ENCODE measurements around the gene SEC23B. TPM values are rescaled to one million over a fixed set of nuclear protein-coding genes. Genes with fewer than 3 reads are reported as not detected.

SEC23B gene
- total and polyA plus RNA-seq, 2 of the 13 experiments (the other 11 are each of a cell fraction or from before 2014, with no cell fraction given): 114 to 120 TPM

GRCh38 chr20:18466894-18467730, 40.6 kb upstream of the SEC23B start, which contains the start of the genes DZANK1 and POLR3F (continued):
- no peak for TF ChIP-seq CEBPZ (IDR thresholded peaks at IDR 0.05; ENCODE audit: low read length)
- TF ChIP-seq HNRNPH1 (optimal IDR thresholded peaks at IDR 0.05; ENCODE audit: low read depth, low read length): no peak
- TF ChIP-seq ISL2 (CRISPR knock-in tag; IDR thresholded peaks at IDR 0.05): peak; percentile 76
- TF ChIP-seq ZNF563 (CRISPR knock-in tag; IDR thresholded peaks at IDR 0.05): peak; percentile 79
- TF ChIP-seq MYPOP (CRISPR knock-in tag; IDR thresholded peaks at IDR 0.05): peak; percentile 32; the same call in 1 of the 2 replicates
- TF ChIP-seq TEAD3 (CRISPR knock-in tag; optimal IDR thresholded peaks at IDR 0.05; ENCODE audit: borderline replicate concordance): peak; percentile 55
- TF ChIP-seq SIN3B (IDR thresholded peaks at IDR 0.05; ENCODE audit: low read length): peak; percentile 100
- TF ChIP-seq ZBED4 (CRISPR knock-in tag; IDR thresholded peaks at IDR 0.05; ENCODE audit: borderline replicate concordance): peak; percentile 60
- TF ChIP-seq ZNF407 (CRISPR knock-in tag; IDR thresholded peaks at IDR 0.05; ENCODE audit: not compliant biosample characterization): peak; percentile 75
- peak; percentile 87 for TF ChIP-seq ZKSCAN1 (IDR thresholded peaks at IDR 0.05; ENCODE audit: low read length)
- TF ChIP-seq YEATS2 (CRISPR knock-in tag; IDR thresholded peaks at IDR 0.05; ENCODE audit: borderline replicate concordance): peak; percentile 100
